ENCODE results near the gene XCR1. TPM values are rescaled to one million over a fixed set of nuclear protein-coding genes. Genes with fewer than 3 reads are reported as not detected.

The XCR1 gene
- total RNA-seq, 1 experiment from 2014 or later = 0.02 TPM

GRCh38 chr3:45976191-45977091 is 50.8 kb downstream of the XCR1 start:
- no peaks in the 10 kb centered on the region for H3K4me1 Mint-ChIP-seq
- peaks cover 56% of the 10 kb centered on the region for H3K36me3 Mint-ChIP-seq
- CTCF ChIA-PET = no interaction called here
- no peak overlapping the region for H3K4me3 Mint-ChIP-seq
- no peaks in the 10 kb centered on the region for H3K9me3 Mint-ChIP-seq
- DNase-seq (ENCODE audit: low spot score) = no peak
- no peak for ATAC-seq
- no peak overlapping the region for H3K27ac Mint-ChIP-seq
- TF ChIP-seq USF1 (CRISPR knock-in tag; IDR thresholded peaks at IDR 0.05) (no peak), E2F1 (CRISPR knock-in tag; IDR thresholded peaks at IDR 0.05) (no peak), IRF1 (CRISPR knock-in tag; IDR thresholded peaks at IDR 0.05) (no peak), TEAD4 (CRISPR knock-in tag; IDR thresholded peaks at IDR 0.05) (no peak), RELA (CRISPR knock-in tag; IDR thresholded peaks at IDR 0.05; ENCODE audit: borderline replicate concordance) (no peak), CREB1 (CRISPR knock-in tag; IDR thresholded peaks at IDR 0.05) (no peak), RORB (CRISPR knock-in tag; IDR thresholded peaks at IDR 0.05) (no peak)
- POLR2A ChIA-PET = interaction anchor here (0.5 kb wide), 1 partner anchor 755 kb away, joined by 3 read pairs; no protein-coding TSS in a partner anchor
- no peaks in the 10 kb centered on the region for H3K27me3 Mint-ChIP-seq (ENCODE audit: low read depth)

GRCh38 chr3:45975686-45976085 is 51.6 kb downstream of the XCR1 start:
- no peak for TF ChIP-seq E2F1 (CRISPR knock-in tag; IDR thresholded peaks at IDR 0.05)
- no peak for TF ChIP-seq ARID4B (CRISPR knock-in tag; IDR thresholded peaks at IDR 0.05; ENCODE audit: borderline replicate concordance)
- TF ChIP-seq MXD4 (CRISPR knock-in tag; IDR thresholded peaks at IDR 0.05; ENCODE audit: borderline replicate concordance) = no peak
- no peak for TF ChIP-seq ZNF425 (CRISPR knock-in tag; conservative IDR thresholded peaks at IDR 0.05)
- TF ChIP-seq PREB (CRISPR knock-in tag; IDR thresholded peaks at IDR 0.05; ENCODE audit: borderline replicate concordance) = no peak
- no peak for TF ChIP-seq CREM (CRISPR knock-in tag; IDR thresholded peaks at IDR 0.05)
- TF ChIP-seq ESRRA (CRISPR knock-in tag; IDR thresholded peaks at IDR 0.05; ENCODE audit: borderline replicate concordance) = no peak
- Mint-ChIP-seq H3K4me1 (no peaks in the 10 kb centered on the region), H3K27me3 (ENCODE audit: low read depth) (no peaks in the 10 kb centered on the region), H3K36me3 (peaks cover 53% of the 10 kb centered on the region), H3K4me3 (no peak overlapping the region), H3K9me3 (no peaks in the 10 kb centered on the region), H3K27ac (no peak overlapping the region)
- CTCF ChIA-PET = no interaction called here
- DNase-seq (ENCODE audit: low spot score) (no peak), ATAC-seq (no peak)
- POLR2A ChIA-PET = no interaction called here
